ENCODE measurements around the gene ATP6V0E2.

The ATP6V0E2 gene

GRCh38 chr7:149837564-149838223 is 36.1 kb upstream of the ATP6V0E2 start:
- H3K9me3 ChIP-seq: no peaks in the 10 kb centered on the region
- peak overlapping the region; percentile 82 to 99 for H3K4me3 ChIP-seq (ENCODE audit: low read depth in 1 of 2, low read length in 1 of 2)
- TF ChIP-seq CTCF (IDR thresholded peaks at IDR 0.05): no peak
- peaks cover 7% of the 10 kb centered on the region for H3K27me3 ChIP-seq
- H3K36me3 ChIP-seq: no peaks in the 10 kb centered on the region
- peak overlapping the region; percentile 66 for H3K27ac ChIP-seq
- H3K4me1 ChIP-seq (ENCODE audit: control insufficient read depth in 1 of 2, insufficient read depth in 1 of 2, low read depth in 1 of 2, low read length in 1 of 2): peaks cover 6 to 11% of the 10 kb centered on the region in 2 experiments

DNA sequence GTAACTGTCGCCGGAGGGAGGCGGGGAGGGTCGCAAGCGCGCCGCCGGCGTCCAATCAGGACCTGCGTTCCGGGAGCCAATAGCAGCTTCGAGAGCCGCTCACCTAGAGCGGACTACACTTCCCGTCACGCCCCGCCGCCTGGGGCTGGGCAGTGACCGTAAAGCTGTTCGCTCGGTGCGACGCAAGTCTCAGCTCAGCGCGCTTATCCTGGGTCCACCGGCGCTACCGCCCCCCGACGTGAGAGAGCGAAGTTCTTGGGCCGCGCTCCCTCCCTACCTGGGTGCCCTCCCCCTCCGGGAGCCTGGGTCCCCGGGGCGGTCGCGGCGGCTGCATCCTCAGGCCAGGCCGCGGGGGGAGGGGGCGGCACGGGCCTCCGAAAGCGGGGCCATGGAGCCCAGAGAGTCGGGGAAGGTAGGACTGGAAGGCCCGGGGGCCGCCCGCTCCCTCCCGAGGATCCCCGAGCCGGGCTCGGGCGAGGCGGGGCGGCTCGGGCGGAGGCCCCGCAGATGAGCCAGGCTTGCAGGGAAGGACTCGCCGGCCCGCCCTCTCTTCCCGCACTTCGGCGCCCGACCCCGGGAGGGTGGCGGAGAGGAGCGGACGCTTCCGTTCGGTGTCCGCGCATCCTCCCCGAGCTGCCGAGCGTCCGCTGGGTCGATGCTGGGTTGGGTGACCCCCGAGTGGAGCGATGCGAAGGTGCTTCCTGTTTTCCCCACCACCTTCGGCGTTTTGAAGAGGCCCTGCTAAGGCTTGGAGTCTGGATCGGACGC is 35.4 kb upstream of the ATP6V0E2 start, which contains the start of gene ZNF862:
ZNF862 (plus strand) TSS at position 152 of the 768 bp plus-strand sequence; CDS start at position 389, 237 bp downstream.
- Histone ChIP-seq H3K36me3 (no peaks in the 10 kb centered on the region), H3K27me3 (peaks cover 5% of the 10 kb centered on the region), H3K27ac (peak within 1 kb of the TSS; percentile 66), H3K9me3 (no peaks in the 10 kb centered on the region), H3K4me3 (ENCODE audit: low read depth in 1 of 2, low read length in 1 of 2) (peak within 1 kb of the TSS; percentile 82 to 99), H3K4me1 (ENCODE audit: control insufficient read depth in 1 of 2, insufficient read depth in 1 of 2, low read depth in 1 of 2, low read length in 1 of 2) (peaks cover 6 to 11% of the 10 kb centered on the region in 2 experiments)
- no peak for TF ChIP-seq CTCF (IDR thresholded peaks at IDR 0.05)

GRCh38 chr7:149838992-149839408 is 34.8 kb upstream of the ATP6V0E2 start:
- H3K27ac ChIP-seq: peak overlapping the region; percentile 66
- no peak for TF ChIP-seq CTCF (IDR thresholded peaks at IDR 0.05)
- H3K9me3 ChIP-seq: no peaks in the 10 kb centered on the region
- peaks cover 5% of the 10 kb centered on the region for H3K27me3 ChIP-seq
- no peaks in the 10 kb centered on the region for H3K36me3 ChIP-seq
- peaks cover 6 to 11% of the 10 kb centered on the region in 2 experiments for H3K4me1 ChIP-seq (ENCODE audit: control insufficient read depth in 1 of 2, insufficient read depth in 1 of 2, low read depth in 1 of 2, low read length in 1 of 2)
- peak overlapping the region; percentile 82 to 99 for H3K4me3 ChIP-seq (ENCODE audit: low read depth in 1 of 2, low read length in 1 of 2)

DNA sequence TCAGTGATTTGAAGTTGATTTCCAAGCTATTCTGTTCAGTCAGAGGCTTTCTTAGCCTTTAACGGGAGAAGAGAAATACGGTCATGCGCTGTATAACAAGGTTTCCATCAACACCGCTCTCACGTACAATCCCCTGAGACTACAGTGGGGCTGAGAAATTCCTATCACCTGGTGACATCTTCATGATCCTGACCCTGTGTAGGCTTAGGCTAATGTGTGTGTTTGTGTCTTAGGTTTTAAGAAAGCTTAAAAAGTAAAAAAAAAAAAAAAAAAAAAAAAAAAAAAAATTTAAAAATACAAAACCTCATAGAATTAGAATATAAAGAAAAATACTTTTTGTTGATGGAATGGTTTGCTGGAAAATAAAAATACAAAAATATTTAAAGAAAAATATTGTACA is 33.8 kb upstream of the ATP6V0E2 start:
- Histone ChIP-seq H3K9me3 (no peaks in the 10 kb centered on the region), H3K4me3 (ENCODE audit: low read depth in 1 of 2, low read length in 1 of 2) (no peak overlapping the region), H3K27me3 (peaks cover 5% of the 10 kb centered on the region), H3K4me1 (ENCODE audit: control insufficient read depth in 1 of 2, insufficient read depth in 1 of 2, low read depth in 1 of 2, low read length in 1 of 2) (peaks cover 6 to 11% of the 10 kb centered on the region in 2 experiments), H3K36me3 (peaks cover 4% of the 10 kb centered on the region), H3K27ac (no peak overlapping the region)
- no peak for TF ChIP-seq CTCF (IDR thresholded peaks at IDR 0.05)

GRCh38 chr7:149843566-149843965 is 30.2 kb upstream of the ATP6V0E2 start:
- Histone ChIP-seq H3K4me1 (ENCODE audit: control insufficient read depth in 1 of 2, insufficient read depth in 1 of 2, low read depth in 1 of 2, low read length in 1 of 2) (peaks cover 6% of the 10 kb centered on the region in 2 experiments), H3K27ac (no peak overlapping the region), H3K9me3 (no peaks in the 10 kb centered on the region), H3K27me3 (no peaks in the 10 kb centered on the region), H3K4me3 (ENCODE audit: low read depth in 1 of 2, low read length in 1 of 2) (no peak overlapping the region), H3K36me3 (peaks cover 21% of the 10 kb centered on the region)
- TF ChIP-seq CTCF (IDR thresholded peaks at IDR 0.05): no peak
